NCI-H2227 (cell line): ENCODE data around the gene CRKL.
"Not testable (repeated sequence)": the region's sequence is repeated elsewhere in the genome, so short reads cannot be mapped to it uniquely, and the experiment has no call there.

ENCODE experiments used
- DNase-seq: peaks from one replicate; lab custom pipeline; 2025; ENCODE audit not compliant: unreplicated experiment; lab: John Stamatoyannopoulos, UW

Gene CRKL

DNA sequence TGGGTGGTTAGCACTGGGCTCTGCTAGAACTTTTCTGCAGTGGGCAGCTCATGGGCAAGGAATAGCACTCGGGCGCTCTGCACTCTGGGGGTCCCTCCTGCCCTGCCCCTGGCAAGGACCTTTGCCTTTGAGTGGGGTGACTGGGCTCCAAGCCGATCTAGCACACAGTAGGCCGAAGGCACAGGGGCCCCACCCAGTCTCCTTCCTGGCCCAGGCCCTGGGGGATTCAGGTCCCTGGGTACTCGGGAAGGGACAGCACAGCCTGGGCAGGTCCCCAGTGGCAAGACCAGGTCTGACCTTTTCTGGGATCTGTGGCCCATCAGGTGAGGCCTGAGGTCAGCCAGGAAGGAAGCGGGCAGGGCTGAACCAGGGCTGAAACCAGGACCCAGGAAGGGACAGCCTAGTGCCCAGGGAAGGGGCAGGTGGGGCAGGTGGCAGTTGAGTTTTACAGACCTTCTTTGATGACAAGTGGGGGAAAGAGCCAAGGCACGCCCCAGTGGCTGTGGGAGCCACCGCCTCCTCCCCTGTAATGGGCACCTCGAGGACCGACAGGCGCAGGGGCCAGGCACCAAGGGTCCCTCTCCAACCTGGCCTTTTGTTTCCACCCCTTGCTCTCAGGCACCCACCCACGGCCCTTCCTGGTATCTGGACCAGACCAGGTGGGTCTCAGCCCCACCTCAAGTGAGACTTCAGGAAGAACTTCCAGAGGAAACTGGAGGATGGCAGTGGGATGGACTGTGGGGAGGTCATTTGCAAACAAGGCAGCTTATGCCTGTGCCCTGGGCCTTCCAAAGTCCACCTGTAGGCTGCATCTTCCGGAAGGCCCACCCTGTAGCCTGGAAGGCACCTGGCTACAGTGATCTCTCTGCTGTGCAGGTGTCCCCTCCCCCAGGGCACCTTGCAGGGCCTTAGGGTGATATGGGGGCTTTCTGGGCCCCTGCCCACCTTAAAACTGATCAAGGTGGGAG lies 49.0 kb downstream of the CRKL start:
- no peak for DNase-seq

DNA sequence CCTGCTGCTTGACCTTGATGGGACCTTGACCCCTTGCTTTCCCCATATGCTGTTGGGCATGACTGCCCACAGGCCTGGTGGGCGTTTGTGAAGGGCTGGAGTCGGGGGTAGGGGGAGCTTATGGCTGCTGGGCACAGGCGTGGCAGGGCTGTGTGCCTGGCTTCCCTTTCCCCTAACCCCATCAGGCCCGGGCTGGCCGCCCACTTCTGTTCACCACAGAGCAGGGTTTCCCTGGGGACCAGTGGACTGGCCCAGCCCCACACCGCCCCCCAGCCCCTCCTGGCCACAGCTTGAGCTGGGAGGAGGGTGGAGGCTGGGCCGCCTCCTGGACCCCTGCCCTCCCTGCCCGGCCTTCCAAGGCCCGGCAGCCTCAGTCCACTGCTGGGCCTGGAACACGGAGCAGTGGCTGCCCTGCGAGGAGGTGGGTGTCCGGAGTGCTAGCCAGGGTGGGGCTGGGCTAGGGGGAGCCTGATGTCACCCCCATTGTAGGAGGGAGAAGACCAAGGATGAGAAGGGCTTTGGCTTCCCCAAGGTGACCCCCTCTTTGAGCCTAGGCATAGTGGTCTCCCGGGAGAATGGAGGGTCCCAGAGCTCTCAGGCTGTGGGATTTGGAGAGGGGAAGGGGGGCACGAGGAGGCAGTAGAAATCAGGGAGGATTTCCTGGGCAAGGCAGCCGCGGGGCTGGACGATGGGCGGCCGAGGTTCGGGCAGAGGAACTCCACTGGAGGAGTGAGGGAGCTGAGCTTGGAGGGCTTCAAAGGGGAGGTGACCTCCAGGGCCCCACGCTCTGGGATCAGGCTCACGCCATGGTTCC lies 49.9 kb downstream of the CRKL start, which contains the start of gene AIFM3:
TSS of gene AIFM3 (plus strand) at position 373 of the 814 bp plus-strand sequence. CDS start 690 bp downstream, outside the sequence.
- no peak for DNase-seq

DNA sequence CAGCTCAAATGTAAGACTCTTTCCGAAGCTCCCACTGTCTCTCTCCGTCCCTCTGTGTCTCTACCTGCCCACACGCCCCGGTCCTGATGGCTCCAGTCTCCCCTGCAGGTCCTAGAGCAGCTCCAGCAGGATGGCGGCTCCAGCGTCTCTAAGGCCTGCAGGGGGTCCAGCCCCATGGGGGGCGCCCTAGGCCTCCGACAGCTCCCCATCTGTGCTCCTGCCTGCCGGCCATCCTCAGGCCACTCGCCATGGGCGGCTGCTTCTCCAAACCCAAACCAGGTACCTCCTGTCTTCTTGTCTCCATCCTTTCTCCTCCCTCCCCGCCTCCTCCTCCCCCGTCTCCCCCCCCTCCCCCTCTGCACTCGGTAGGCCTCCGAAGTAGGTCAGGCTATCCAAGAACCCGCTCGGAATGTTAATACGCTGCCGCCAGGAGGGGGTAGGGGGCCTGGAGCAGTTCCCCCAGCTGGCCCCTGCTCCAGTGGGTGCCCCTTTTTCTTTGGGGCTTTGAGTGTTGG lies 50.5 kb downstream of the CRKL start:
- no peak for DNase-seq

DNA sequence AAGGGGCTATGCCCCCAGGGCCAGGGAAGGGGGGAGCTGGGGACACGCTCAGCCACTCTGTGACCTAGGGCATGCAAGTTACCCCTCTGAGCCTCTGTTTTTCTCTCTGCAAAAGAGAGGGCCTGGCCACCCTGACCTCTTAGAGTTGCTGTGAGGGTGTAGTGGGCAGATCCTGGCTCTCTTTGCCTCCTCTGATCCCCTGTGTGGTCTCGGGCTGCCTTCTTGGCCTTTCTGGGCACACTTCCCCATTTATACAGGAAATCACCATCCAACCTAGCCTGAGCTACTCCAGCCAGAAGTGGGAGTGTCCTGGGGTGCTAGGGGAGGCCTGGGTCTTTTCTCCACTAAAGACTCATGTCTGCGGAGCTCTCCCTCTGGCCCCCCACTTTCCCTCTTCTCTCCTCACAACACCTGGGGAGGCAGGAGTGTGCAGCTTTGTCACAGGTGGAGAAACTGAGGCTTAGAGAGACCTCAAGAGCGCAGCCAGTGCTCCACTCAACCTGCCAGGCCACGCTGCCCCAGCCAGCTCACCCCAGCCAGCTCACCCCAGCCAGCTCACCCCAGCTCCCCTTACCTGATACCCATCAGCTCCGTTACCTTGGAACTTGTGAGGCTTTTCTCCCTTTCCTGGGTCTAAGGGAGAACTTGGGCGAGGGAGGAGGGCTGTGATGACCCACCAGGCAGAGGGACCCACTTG lies 51.2 kb downstream of the CRKL start:
- no peak for DNase-seq

DNA sequence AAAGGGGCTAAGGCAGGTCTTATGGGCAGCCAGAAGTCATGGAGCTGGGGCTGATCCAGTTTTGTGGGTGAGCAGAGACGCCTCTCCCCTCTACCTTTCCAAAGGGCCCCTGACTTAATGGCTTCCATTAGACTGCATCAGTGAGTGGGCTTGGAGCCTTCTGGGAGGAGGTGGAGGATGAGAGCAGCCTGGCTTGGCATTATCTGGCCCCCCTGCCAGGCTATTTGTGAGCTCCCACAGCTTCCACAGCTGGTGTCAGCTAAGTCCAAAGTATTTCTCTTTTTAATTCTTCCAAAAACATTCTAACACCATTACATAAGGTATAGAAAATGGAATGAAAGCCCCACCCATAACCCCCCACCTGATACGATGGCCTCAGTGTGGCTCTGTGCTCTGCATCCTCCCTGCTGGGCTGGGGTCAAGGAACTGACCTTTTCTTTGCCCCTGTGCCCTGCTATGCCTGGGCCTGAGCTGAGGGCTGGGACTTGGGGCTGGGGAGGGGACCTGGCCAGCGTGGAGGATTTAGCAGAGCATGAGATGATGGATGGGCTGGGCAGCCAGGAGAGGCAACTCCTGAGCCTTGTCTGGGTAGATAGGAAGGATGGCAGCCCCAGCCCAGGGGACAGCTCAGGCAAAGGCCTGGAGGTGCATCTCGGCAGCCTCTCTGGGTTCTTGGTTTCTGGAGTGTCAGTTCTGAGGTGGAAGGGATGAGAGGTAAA lies 53.9 kb downstream of the CRKL start:
- DNase-seq: no peak

DNA sequence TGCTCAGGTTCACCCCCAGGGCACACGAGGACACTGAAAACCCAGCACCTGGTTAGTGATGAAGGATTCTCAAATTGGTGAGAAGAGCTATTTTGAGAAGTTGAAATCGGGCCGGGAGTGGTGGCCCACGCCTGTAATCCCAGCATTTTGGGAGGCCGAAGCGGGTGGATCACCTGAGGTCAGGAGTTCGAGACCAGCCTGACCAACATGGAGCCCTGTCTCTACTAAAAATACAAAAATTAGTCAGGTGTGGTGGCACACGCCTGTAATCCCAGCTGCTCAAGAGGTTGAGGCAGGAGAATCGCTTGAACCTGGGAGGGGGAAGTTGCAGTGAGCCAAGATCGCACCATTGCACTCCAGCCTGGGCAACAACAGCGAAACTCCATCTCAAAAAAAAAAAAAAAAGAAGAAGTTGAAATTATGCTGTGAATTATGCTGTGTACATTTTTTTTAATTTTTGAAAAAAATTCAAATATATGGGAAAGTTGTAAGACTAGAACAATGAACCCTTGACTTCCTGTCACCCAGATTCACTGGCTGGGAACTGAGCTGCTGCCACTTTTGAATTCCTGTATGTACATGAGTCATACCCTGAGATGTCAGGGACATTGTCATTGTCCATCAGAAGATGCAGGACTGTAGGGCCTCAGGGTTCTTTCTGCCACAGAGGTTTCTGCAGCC lies 54.9 kb downstream of the CRKL start:
- not testable (repeated sequence) for DNase-seq

DNA sequence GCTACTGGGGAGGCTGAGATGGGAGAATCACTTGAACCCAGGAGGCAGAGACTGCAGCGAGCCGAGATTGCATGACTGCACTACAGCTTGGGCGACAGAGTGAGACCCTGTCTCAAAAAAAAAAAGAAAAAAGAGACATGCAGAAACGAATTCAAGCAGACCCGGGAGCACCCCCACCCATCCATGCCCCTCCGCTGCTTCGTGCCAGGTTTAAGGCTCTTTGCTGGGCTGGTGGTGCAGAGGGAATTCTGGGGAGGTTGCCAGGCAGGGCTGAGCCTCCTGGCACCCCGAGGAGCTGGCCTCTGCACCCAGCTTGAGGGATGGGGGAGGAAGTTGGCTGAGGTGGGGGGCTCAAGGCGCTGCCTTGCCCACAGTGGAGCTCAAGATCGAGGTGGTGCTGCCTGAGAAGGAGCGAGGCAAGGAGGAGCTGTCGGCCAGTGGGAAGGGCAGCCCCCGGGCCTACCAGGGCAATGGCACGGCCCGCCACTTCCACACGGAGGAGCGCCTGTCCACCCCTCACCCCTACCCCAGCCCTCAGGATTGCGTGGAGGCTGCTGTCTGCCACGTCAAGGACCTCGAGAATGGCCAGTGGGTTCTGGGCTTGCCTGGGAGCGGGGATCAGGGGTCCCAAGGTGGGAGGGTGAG lies 55.8 kb downstream of the CRKL start:
- DNase-seq: no peak

DNA sequence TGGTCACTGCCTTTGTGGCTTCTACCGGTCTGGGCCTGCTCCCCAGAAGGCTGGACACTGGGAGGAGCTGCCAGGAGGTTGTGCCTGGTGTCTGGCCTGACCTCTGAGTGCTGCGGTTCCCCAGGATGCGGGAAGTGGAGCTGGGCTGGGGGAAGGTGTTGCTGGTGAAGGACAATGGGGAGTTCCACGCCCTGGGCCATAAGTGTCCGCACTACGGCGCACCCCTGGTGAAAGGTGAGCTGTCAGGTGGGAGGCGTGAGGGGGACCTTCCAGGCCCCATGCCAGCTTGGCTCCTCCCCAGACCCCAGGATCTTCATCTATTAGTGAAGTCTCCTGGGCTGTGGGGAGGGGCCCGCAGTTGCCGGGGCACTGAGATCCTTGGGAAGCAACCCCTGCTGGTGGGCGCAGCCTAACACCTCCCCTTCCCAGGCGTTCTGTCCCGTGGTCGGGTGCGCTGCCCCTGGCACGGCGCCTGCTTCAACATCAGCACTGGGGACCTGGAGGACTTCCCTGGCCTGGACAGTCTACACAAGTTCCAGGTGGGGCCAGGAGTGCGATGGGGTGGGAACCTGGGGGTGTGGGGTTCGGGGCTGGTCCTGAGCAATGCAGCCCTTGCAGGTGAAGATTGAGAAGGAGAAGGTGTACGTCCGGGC lies 56.6 kb downstream of the CRKL start:
- DNase-seq: no peak

DNA sequence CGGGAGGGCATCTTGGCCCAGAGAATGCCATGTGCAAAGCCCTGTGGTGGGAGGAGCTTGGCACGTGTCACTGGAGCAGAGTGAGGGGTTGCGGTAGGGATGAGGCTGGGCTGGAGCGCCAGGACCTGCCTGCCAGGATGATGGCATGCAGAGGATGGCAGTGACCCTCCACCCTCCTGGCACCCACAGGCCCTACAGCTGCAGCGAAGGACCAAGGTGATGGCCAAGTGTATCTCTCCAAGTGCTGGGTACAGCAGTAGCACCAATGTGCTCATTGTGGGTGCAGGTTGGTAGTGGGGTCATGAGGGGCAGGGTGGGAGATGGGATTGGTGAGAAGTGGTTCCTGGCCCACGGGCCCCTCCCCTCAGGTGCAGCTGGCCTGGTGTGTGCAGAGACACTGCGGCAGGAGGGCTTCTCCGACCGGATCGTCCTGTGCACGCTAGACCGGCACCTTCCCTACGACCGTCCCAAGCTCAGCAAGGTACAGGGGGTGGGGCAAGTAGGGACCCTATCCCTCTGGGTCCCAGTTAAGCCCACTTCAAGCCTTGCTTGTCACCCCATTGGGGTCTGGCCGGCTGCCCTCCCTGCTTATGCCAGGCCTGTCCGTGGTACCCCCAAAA lies 57.2 kb downstream of the CRKL start:
- DNase-seq: no peak

DNA sequence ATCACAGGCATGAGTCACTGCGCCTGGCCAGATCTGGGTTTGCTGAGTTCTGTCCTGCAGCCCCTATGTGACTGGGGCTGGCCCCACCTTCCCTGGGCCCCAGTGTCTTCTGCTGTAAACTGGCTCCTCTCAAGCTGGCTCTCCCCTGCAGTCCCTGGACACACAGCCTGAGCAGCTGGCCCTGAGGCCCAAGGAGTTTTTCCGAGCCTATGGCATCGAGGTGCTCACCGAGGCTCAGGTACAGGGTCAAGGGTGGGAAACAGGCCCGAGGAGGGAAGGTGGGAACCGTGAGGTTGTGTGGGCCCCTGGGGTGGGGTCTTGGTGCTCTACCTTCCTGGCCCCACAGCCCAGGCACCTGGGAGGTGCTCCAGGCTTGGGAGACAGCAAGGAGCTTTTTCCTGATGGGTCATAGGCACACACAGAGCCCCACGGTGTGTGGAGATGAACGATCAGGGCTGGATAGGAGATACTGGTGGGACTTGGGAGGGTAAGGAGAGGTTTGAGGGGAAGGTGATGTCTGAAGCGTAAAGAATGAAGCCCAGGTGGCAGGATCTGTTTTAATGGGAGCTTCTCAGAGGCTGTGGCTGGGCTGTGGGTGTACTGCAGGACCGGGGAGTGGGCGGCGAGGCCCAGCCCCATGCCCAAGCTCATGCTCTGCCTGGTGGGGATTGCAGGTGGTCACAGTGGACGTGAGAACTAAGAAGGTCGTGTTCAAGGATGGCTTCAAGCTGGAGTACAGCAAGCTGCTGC lies 58.5 kb downstream of the CRKL start:
- no peak for DNase-seq

DNA sequence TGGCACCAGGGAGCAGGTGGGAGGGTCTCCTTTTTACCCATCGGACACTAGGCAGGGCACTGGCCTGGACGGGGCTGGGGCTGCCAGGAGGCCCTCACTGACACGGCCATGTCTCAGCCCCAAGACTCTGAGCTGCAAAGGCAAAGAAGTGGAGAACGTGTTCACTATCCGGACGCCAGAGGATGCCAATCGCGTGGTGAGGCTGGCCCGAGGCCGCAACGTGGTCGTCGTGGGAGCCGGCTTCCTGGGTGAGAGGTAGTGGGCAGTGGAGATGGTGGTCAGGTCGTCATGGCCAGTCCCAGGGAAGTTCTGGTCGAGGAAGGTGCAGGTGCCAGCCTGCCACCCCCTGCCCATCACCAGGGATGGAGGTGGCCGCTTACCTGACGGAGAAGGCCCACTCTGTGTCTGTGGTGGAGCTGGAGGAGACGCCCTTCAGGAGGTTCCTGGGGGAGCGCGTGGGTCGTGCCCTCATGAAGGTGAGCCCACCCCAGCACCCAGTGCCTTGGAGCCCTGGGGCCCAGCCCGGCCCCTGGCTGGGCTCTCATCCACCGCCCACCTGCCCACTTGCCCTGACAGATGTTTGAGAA lies 59.2 kb downstream of the CRKL start:
- no peak for DNase-seq

DNA sequence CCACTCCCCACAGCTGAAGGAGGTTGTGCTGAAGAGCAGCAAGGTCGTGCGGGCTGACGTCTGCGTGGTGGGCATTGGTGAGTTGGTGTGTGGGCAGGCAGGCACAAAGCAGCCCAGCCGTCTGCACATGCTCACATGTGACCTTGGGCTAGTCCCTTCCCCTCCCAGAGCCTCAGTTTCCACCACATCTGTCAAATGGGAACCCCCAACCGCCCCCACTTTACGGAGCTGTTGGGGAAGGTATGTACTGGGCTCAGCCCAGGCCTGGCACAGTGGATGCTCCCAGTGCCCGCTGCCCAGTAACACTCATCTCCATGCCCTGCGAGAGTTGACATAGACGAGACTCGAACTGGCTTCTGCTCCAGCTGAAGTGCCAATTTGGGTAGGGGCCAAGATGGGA lies 59.8 kb downstream of the CRKL start:
- DNase-seq: no peak

DNA sequence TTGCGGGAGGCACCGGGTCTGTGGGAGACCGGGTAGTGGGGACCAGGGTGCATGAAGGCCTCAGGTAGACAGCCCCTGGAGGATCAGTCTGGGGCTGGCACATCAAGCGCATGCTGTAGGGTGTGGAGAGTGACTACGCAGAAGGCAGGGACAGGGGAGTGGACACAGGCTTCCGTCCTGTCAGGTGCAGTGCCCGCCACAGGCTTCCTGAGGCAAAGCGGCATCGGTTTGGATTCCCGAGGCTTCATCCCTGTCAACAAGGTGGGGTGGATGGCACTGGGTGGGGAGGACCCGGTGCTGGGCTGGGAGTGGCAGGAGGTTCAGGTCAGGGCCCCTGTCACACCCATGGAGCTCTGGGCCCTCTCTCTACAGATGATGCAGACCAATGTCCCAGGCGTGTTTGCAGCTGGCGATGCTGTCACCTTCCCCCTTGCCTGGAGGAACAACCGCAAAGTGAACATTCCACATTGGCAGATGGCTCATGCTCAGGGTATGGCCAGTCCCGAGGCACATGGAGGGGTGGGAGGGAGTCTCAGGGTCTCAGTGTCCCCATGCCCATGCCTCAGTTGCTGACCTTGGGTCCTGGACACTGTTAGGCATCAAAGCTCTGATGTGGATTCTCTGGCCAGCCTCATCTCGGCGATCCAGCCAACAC lies 60.4 kb downstream of the CRKL start:
- DNase-seq: no peak

DNA sequence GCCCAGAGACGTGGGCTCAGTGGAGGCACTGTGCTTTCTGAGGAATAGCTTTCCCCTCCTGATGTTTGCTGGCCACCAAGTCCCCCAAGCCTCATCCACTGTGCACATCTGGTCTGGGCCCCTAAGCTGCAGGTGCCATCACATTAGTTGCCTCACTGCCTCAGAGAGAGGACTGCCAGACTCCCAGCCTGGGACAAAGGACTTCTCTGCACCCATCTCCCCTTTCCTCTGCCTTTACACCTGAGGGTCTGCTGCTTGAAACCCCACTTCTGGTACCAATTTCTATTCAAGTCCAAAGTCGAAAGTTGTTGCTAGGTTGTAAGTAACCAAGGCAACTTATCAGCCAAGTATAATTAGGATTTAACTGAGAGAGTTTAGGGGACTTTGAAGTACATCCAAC lies 61.2 kb downstream of the CRKL start:
- DNase-seq: no peak

DNA sequence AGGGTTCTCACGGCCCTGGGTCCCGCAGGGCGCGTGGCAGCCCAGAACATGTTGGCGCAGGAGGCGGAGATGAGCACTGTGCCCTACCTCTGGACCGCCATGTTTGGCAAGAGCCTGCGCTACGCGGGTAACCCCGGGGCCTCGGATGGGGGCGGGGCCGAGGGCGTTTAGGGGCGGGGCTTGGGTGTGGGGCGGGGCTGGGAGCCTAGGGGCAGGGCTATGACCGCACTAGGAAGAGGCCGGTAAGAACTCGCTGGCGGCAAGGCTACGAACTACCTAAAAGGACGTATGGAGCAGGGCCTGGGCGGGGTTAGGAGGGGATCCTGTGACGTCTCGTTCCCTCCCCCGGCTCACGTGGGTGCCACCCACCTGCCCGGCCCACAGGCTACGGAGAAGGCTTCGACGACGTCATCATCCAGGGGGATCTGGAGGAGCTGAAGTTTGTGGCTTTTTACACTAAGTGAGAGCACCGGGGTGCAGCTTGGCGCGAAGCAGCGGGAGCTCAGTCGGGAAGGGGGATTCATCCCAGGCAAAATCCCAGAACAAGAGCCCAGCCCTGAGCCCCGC lies 62.1 kb downstream of the CRKL start:
- no peak for DNase-seq

DNA sequence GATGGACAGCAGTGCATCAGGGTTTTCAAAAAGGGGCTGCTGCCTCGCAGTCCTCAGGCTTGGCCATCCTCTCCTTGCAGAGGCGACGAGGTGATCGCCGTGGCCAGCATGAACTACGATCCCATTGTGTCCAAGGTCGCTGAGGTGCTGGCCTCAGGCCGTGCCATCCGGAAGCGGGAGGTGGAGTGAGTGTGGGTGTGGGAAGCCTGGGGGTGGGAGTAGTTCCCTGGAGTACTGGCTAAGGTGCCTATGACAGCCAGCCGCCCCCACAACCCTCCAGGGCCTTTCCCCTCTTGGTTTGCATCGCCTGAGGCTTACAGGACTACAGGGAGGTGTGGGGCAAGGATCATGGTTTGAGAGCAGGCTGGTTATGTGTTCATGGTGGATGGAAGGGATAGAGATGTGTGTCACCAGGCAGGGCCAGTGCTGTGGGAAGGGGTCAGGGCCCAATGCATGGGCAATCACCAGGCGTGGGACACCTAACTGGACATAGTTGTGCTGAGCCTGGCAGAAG lies 62.8 kb downstream of the CRKL start:
- DNase-seq: no peak
